HG03060 (cell line): Measurements from ENCODE around the gene POC1A.

Experiments used
- ATAC-seq: cut with Tn5 transposase; IDR thresholded peaks from one replicate; pipeline ENCODE4 v1.9.1; 2021; ENCODE audit warnings: low read depth, moderate number of reproducible peaks; ENCODE audit not compliant: unreplicated experiment

The POC1A gene

DNA sequence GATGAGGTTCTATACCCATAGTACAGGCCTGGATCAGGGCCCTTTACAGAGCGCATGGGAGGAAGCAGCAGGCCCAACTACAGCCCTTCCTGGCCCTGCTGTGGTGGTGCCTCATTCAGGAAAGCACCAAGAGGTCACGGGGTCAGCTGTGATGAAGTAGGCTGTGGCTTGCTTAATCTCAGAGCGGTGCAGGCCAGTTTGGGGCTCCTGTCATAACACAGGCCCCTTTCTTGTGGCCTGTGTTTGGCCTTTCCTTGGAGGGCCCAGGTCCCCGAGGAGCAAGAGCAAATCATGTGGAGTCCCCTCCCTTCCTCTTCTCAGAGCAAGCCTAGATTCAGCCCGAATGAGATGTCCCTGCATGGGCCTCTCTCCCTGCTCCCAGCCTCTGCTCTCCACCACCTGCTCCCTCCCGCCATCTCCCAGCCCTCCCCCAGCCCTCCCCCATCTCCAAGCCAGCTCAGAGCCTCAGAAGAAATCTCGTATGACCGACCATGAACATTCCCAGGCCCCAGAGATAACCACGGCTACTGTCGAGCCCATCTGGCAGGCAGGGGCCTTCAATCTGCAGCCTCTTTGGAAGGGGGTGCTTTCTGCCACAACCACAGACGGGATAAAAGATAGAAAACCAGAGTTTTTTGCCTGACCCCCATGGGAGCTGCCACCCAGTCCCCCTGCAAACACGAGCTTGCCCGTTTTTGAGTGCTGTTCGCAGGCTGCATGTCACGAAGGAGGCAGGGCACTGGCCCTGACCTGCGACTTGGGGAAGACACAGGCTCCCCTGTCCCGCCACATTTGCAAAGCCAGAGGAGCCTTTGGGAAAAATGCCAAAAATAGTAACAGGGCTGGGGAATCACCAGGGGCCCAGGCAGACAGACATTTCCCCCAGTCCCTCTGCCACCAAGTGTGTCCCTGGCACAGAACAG is 65.5 kb downstream of the POC1A start:
- no peak for ATAC-seq

DNA sequence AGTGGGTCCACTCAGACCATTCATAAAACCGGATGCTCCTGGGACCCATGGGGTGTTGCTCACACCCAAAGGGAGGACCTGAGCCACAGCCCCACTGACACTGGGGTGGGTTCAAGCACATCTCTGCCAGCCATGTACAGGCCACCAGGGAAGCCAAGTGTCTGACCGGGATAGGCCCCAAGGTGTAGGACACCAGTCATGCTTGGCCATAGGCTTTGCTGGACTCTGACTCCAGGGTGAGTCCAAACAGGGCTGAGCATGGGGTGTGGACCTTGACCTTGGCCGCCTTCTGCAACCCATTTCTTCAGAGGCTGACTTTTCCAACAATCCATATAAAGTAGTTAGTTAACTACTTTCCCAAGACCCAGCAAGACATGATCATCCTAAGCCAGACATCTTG is 66.5 kb downstream of the POC1A start:
- no peak for ATAC-seq

- no peak for ATAC-seq
Measured at GRCh38 chr3:52086976-52087663, 67.1 kb downstream of the POC1A start.

GRCh38 chr3:52086461-52086860 is 67.8 kb downstream of the POC1A start:
- no peak for ATAC-seq

- no peak for ATAC-seq
Measured at GRCh38 chr3:52085681-52086282, 68.4 kb downstream of the POC1A start.

- ATAC-seq: no peak
Measured at GRCh38 chr3:52084954-52085680, 69.1 kb downstream of the POC1A start.

DNA sequence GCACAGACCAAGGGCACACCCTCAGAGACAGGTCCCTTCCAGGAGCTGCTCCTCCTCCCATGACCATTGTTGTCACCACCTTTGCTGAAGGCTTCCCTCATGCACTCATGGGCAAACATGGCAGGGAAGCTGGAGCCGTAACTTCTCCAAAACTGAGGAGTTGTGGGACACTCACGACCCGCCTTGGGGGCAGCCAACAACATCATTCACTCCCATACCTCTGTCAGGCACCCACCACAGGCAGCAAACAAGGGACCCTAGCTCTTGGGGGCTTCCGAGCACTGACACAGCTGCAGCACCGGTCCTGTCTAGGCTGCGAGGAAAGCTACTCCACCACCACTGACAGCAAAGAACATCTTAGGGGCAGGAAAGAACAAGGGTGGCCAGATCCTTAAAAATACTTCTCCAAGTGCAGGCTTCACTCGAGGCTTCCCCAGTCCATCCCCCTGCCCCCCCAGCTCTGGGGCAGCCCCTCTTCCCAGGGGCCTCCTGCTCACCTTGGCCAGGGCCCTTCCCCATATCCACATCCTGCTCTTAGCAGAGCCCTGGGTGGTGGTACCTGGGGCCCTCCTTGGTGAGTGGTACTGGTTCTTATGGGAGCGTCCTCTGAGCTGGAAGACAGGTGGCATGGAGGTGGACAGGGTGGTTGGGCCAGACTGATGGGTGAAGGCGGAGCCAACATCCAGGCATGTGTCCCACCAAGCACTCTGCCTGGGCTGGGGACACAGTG is 69.8 kb downstream of the POC1A start:
- ATAC-seq: no peak

GRCh38 chr3:52083556-52084087 is 70.6 kb downstream of the POC1A start:
- ATAC-seq: no peak

DNA sequence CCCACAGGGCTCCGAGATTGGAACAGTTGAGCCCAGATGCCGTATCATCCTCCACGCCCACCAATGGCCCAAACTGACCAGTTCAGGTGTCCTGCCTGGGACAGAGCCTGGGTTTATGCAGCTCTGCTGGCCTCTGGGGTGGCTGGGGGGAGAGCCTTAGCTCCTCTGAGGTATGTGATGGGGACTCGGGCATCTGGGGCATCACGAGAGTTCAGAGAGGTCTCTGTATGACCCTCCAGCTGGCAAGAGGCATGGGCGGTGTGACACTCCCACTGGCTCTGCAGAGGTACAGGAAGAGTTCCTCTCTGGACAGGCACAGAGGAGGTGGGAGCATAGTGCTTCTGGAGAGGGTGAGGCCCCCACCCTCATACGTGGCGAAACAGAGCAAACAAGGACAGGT is 71.3 kb downstream of the POC1A start:
- no peak for ATAC-seq

- ATAC-seq: no peak
Measured at GRCh38 chr3:52080830-52081719, 73.1 kb downstream of the POC1A start.

GRCh38 chr3:52079958-52080357 is 74.3 kb downstream of the POC1A start:
- no peak for ATAC-seq

GRCh38 chr3:52078781-52079560 is 75.3 kb downstream of the POC1A start:
- no peak for ATAC-seq

DNA sequence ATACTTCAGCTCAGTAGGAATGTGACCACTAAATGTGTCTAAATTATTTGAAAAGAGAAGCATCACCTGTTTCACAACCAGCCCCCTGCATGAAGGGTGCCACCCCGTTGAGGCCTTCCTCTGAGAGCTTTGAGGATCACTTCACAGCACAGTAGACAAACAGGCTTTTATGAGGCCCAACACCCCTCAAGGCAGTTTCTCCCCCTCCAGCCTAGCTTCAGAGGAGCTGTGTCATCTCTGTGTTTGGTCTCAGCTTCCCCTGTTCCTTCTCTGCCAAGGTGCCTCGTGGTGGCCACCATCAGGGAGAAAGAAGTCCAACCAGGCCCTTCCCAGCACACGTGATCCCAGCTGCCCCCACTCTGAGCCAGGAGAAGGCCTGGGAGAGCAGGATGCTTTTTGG is 76.3 kb downstream of the POC1A start:
- no peak for ATAC-seq

DNA sequence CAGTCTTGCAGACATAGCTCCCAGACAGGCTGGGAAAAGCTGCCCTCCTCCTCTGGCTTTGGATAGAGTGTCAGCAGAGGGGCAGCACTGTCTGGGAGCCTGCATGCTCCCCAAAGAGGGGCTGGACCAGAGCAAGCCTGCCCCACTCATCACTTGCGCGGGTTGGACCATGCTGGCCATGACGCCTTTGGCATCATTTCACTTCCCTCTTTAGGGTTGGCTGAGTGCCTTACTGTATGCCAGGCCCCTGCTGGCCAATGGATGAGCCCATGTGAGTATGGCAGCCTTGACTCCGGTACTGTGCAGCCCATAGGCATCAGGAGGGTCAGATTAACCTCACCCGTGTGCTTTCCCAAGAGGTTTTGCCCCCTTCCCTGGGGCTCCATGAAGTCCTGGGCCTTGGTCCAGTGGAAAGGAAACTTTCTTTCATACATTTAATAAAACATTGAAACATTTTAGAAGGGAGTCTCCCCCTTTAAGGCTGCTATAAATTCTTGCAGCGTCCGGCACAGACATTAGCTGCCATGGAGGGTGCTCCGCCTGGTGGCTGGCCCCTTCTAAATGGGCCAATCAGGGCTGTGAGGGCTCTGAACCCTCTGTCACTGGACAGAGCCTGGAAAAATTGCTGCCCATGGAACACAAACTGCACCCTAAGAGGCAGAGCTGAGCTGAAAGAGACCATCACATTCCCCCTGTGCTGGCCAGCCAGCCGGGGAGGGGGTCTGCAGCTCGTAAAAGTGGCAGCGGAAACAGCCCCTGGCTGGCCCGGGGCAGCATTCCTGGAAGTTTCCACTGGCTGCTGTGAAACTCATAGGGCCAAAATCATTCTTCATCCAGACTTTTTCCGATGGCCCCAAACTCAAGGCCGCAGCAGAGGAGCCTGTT is 77.1 kb downstream of the POC1A start:
- ATAC-seq: no peak

GRCh38 chr3:52073490-52073889 is 80.7 kb downstream of the POC1A start:
- no peak for ATAC-seq

- no peak for ATAC-seq
Measured at GRCh38 chr3:52072471-52072870, 81.8 kb downstream of the POC1A start.

- ATAC-seq: no peak
Measured at GRCh38 chr3:52072020-52072419, 82.2 kb downstream of the POC1A start.
